HEK293 (cell line): Measurements from ENCODE around the gene TEPSIN.
A peak's percentile ranks its signal among the peaks of the same experiment; 100 is the strongest.

ENCODE experiments used
- CTCF ChIP-seq: fragments of 450-650 bp; formaldehyde crosslinking; IDR thresholded peaks from 2 replicates; pipeline ENCODE4 v1.5.1; 2016; ENCODE audit warnings: missing biosample characterization, missing genetic modification characterization
- GLIS1 ChIP-seq: fragments of 450-650 bp; formaldehyde crosslinking; IDR thresholded peaks from 2 replicates; pipeline ENCODE4 v1.5.1; 2016; ENCODE audit warnings: missing biosample characterization, missing genetic modification characterization
- SCRT1 ChIP-seq: fragments of 450-650 bp; formaldehyde crosslinking; IDR thresholded peaks from 2 replicates; pipeline ENCODE4 v1.5.1; 2016; ENCODE audit warnings: missing biosample characterization, missing genetic modification characterization, borderline replicate concordance
- TCF7L2 ChIP-seq: IDR thresholded peaks from 2 replicates; pipeline ENCODE4 v1.6.1; 2011; ENCODE audit warnings: low read depth, mild to moderate bottlenecking, inconsistent platforms, low read length, moderate library complexity, borderline replicate concordance
- ZBTB26 ChIP-seq: fragments of 450-650 bp; formaldehyde crosslinking; optimal IDR thresholded peaks from 2 replicates; pipeline ENCODE3; 2016; ENCODE audit warnings: missing biosample characterization, mild to moderate bottlenecking, missing genetic modification characterization
- ZBTB44 ChIP-seq: fragments of 450-650 bp; IDR thresholded peaks from 2 replicates; pipeline ENCODE4 v1.5.1; 2018; ENCODE audit warnings: missing biosample characterization, mild to moderate bottlenecking, missing genetic modification characterization
- ZBTB49 ChIP-seq: fragments of 450-650 bp; formaldehyde crosslinking; IDR thresholded peaks from 2 replicates; pipeline ENCODE4 v1.5.1; 2016; ENCODE audit warnings: missing biosample characterization, missing genetic modification characterization, low read depth
- ZNF132 ChIP-seq: fragments of 450-650 bp; formaldehyde crosslinking; IDR thresholded peaks from 2 replicates; pipeline ENCODE4 v1.5.1; 2017; ENCODE audit warnings: missing biosample characterization, missing genetic modification characterization, borderline replicate concordance
- ZNF169 ChIP-seq: fragments of 450-650 bp; formaldehyde crosslinking; IDR thresholded peaks from 2 replicates; pipeline ENCODE4 v1.5.1; 2016; ENCODE audit warnings: missing biosample characterization, missing genetic modification characterization
- ZNF239 ChIP-seq: fragments of 450-650 bp; formaldehyde crosslinking; IDR thresholded peaks from 2 replicates; pipeline ENCODE4 v1.5.1; 2016; ENCODE audit warnings: missing biosample characterization, missing genetic modification characterization
- ZNF341 ChIP-seq: fragments of 450-650 bp; formaldehyde crosslinking; IDR thresholded peaks from 2 replicates; pipeline ENCODE4; 2016; ENCODE audit warnings: low read depth, missing biosample characterization, missing genetic modification characterization
- ZNF394 ChIP-seq: fragments of 450-650 bp; formaldehyde crosslinking; IDR thresholded peaks from 2 replicates; pipeline ENCODE4 v1.5.1; 2016; ENCODE audit warnings: missing biosample characterization, missing genetic modification characterization, mild to moderate bottlenecking, moderate library complexity, borderline replicate concordance
- ZNF426 ChIP-seq: fragments of 450-650 bp; formaldehyde crosslinking; IDR thresholded peaks from 2 replicates; pipeline ENCODE4 v1.5.1; 2017; ENCODE audit warnings: missing biosample characterization, missing genetic modification characterization, mild to moderate bottlenecking, inconsistent platforms, moderate library complexity
- ZNF558 ChIP-seq: fragments of 450-650 bp; formaldehyde crosslinking; IDR thresholded peaks from 2 replicates; pipeline ENCODE4 v1.5.1; 2016; ENCODE audit warnings: missing biosample characterization, missing genetic modification characterization
- ZNF571 ChIP-seq: fragments of 450-650 bp; formaldehyde crosslinking; IDR thresholded peaks from 2 replicates; pipeline ENCODE4 v1.5.0; 2017; ENCODE audit warnings: missing biosample characterization, missing genetic modification characterization
- ZNF747 ChIP-seq: fragments of 450-650 bp; formaldehyde crosslinking; IDR thresholded peaks from 2 replicates; pipeline ENCODE4 v1.5.1; 2016; ENCODE audit warnings: missing biosample characterization, missing genetic modification characterization
- ZNF776 ChIP-seq: fragments of 450-650 bp; formaldehyde crosslinking; IDR thresholded peaks from 2 replicates; pipeline ENCODE4 v1.5.0; 2017; ENCODE audit warnings: missing biosample characterization, missing genetic modification characterization, borderline replicate concordance
- ZNF791 ChIP-seq: fragments of 450-650 bp; formaldehyde crosslinking; IDR thresholded peaks from 2 replicates; pipeline ENCODE4 v1.5.1; 2016; ENCODE audit warnings: missing biosample characterization, missing genetic modification characterization
- TF ChIP-seq, protein P1 (sequence below): fragments of 450-650 bp; formaldehyde crosslinking; IDR thresholded peaks from 2 replicates; pipeline ENCODE4 v1.5.1; 2016; ENCODE audit warnings: missing biosample characterization, missing genetic modification characterization
- TF ChIP-seq, protein P2 (sequence below): fragments of 450-650 bp; formaldehyde crosslinking; IDR thresholded peaks from 2 replicates; pipeline ENCODE4 v1.5.1; 2016; ENCODE audit warnings: missing biosample characterization, missing genetic modification characterization
- TF ChIP-seq, protein P3 (sequence below): fragments of 450-650 bp; formaldehyde crosslinking; IDR thresholded peaks from 2 replicates; pipeline ENCODE4 v1.5.1; 2016; ENCODE audit warnings: missing biosample characterization, missing genetic modification characterization
- TF ChIP-seq, protein P4 (sequence below): fragments of 450-650 bp; formaldehyde crosslinking; IDR thresholded peaks from 2 replicates; pipeline ENCODE4 v1.5.1; 2017; ENCODE audit warnings: missing biosample characterization, missing genetic modification characterization
- TF ChIP-seq, protein P5 (sequence below): fragments of 450-650 bp; formaldehyde crosslinking; IDR thresholded peaks from 2 replicates; pipeline ENCODE4 v1.5.1; 2017; ENCODE audit warnings: missing biosample characterization, missing genetic modification characterization

Gene TEPSIN

GRCh38 chr17:81254955-81255717 lies 16.3 kb upstream of the TEPSIN start (continued):
- TF ChIP-seq, protein P1, sequence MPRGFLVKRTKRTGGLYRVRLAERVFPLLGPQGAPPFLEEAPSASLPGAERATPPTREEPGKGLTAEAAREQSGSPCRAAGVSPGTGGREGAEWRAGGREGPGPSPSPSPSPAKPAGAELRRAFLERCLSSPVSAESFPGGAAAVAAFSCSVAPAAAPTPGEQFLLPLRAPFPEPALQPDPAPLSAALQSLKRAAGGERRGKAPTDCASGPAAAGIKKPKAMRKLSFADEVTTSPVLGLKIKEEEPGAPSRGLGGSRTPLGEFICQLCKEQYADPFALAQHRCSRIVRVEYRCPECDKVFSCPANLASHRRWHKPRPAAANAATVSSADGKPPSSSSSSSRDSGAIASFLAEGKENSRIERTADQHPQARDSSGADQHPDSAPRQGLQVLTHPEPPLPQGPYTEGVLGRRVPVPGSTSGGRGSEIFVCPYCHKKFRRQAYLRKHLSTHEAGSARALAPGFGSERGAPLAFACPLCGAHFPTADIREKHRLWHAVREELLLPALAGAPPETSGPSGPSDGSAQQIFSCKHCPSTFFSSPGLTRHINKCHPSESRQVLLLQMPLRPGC (tag by site-specific recombination): no peak
- TF ChIP-seq CTCF (peak; percentile 66), SCRT1 (tag by site-specific recombination) (no peak), ZNF239 (tag by site-specific recombination) (no peak), ZNF558 (no peak), ZBTB26 (tag by site-specific recombination) (peak; percentile 45), ZNF169 (tag by site-specific recombination) (no peak), GLIS1 (tag by site-specific recombination) (peak; percentile 93), ZNF341 (tag by site-specific recombination) (0 out of 2 replicates have a peak, but pooled peaks have one; percentile 13), ZNF776 (tag by site-specific recombination) (no peak), ZNF426 (tag by site-specific recombination) (no peak), ZBTB49 (tag by site-specific recombination) (no peak), ZBTB44 (tag by site-specific recombination) (no peak), ZNF132 (tag by site-specific recombination) (no peak), ZNF791 (tag by site-specific recombination) (no peak), ZNF747 (no peak), ZNF571 (tag by site-specific recombination) (no peak), ZNF394 (no peak; the same call in 1 of the 2 replicates), TCF7L2 (no peak)
- TF ChIP-seq, protein P2, sequence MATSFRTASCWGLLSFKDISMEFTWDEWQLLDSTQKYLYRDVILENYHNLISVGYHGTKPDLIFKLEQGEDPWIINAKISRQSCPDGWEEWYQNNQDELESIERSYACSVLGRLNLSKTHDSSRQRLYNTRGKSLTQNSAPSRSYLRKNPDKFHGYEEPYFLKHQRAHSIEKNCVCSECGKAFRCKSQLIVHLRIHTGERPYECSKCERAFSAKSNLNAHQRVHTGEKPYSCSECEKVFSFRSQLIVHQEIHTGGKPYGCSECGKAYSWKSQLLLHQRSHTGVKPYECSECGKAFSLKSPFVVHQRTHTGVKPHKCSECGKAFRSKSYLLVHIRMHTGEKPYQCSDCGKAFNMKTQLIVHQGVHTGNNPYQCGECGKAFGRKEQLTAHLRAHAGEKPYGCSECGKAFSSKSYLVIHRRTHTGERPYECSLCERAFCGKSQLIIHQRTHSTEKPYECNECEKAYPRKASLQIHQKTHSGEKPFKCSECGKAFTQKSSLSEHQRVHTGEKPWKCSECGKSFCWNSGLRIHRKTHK (tag by site-specific recombination): no peak
- TF ChIP-seq, protein P3, sequence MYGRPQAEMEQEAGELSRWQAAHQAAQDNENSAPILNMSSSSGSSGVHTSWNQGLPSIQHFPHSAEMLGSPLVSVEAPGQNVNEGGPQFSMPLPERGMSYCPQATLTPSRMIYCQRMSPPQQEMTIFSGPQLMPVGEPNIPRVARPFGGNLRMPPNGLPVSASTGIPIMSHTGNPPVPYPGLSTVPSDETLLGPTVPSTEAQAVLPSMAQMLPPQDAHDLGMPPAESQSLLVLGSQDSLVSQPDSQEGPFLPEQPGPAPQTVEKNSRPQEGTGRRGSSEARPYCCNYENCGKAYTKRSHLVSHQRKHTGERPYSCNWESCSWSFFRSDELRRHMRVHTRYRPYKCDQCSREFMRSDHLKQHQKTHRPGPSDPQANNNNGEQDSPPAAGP (tag by site-specific recombination): peak; percentile 27; the same call in 1 of the 2 replicates
- TF ChIP-seq, protein P4, sequence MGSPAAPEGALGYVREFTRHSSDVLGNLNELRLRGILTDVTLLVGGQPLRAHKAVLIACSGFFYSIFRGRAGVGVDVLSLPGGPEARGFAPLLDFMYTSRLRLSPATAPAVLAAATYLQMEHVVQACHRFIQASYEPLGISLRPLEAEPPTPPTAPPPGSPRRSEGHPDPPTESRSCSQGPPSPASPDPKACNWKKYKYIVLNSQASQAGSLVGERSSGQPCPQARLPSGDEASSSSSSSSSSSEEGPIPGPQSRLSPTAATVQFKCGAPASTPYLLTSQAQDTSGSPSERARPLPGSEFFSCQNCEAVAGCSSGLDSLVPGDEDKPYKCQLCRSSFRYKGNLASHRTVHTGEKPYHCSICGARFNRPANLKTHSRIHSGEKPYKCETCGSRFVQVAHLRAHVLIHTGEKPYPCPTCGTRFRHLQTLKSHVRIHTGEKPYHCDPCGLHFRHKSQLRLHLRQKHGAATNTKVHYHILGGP (tag by site-specific recombination): no peak
- TF ChIP-seq, protein P5, sequence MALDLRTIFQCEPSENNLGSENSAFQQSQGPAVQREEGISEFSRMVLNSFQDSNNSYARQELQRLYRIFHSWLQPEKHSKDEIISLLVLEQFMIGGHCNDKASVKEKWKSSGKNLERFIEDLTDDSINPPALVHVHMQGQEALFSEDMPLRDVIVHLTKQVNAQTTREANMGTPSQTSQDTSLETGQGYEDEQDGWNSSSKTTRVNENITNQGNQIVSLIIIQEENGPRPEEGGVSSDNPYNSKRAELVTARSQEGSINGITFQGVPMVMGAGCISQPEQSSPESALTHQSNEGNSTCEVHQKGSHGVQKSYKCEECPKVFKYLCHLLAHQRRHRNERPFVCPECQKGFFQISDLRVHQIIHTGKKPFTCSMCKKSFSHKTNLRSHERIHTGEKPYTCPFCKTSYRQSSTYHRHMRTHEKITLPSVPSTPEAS (tag by site-specific recombination): no peak
